HPDE6-E6E7 (cell line): Measurements from ENCODE around the gene OPRD1.
"Not testable (repeated sequence)": the region's sequence is repeated elsewhere in the genome, so short reads cannot be mapped to it uniquely, and the experiment has no call there.

Source experiments
- DNase-seq: peaks from one replicate; pipeline ENCODE4 v3.0.0; 2011; ENCODE audit warnings: missing footprints; ENCODE audit errors: extremely low spot score

The OPRD1 gene

DNA sequence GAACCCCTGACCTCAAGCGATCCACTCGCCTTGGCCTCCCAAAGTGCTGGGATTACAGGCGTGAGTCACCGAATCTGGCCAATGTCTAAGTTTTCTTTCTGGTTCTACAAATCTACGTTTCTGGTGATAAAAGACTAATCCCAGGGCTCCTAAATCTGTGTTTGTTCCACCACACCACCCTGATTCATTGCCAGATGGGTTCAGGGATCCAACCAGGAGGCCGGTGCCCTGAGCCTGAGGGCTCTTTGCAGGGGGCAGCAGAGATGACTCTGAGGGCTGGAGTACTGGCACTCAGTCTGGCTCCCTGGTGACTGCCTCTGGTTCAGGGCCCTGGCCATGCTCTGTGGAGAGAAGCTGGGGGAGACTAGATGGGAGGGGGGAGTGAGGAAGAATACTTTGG is 10.5 kb upstream of the OPRD1 start:
- DNase-seq = no peak

DNA sequence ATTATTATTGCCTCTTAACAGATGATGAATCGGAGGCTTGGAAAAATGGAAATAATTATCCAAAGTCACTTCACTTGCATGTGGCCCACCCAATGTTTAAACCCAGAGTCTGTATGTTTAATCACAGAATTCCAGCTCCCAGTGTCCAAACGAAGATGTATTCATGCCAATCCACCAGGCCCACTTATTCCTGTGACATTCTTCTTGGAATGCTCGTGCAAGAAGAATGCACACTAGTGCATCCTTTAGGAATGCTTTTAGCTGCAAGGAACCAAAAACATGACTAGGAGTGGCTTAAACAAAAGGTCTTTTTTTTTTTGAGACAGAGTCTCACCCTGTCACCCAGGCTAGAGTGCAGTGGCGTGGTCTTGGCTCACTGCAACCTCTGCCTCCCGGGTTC is 8.9 kb upstream of the OPRD1 start:
- DNase-seq = no peak

DNA sequence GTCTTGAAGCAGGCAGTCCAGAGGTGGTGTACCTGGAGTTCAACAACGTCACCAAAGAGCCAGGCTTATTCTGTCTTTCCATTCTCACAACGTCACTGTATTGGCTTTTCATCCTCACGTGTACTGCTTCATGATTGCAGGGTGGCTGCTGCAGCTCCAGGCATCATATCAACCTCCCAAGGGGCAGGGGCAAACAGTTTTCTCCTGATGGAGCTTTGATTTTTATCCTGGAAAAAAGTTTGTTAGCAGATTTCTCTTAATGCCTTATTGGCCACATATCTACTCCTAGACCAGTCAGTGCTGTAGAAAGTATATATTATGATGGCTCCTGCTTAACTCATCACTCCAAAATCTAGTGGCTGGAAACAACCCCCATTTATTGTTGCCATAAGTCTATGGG is 8.3 kb upstream of the OPRD1 start:
- DNase-seq = no peak

DNA sequence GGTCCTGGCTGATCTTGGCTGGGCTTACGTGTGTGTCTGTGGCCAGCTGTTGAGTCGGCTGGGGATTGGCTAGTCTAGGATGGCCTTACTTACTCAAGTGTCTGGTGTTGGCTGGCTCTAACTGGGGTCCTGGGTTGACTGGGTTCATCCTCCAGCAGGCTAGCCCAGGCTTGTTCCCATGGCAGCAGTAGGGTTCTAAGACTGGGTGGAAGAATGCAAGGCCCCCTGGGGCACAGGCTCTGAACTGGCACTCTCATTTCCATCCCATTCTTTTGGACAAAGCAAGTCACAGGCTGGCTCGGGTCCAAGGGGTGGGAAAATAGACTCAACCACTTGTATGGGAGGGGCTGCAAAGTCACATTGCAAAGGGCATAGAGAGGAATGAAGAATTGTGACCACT is 7.9 kb upstream of the OPRD1 start:
- no peak for DNase-seq

DNA sequence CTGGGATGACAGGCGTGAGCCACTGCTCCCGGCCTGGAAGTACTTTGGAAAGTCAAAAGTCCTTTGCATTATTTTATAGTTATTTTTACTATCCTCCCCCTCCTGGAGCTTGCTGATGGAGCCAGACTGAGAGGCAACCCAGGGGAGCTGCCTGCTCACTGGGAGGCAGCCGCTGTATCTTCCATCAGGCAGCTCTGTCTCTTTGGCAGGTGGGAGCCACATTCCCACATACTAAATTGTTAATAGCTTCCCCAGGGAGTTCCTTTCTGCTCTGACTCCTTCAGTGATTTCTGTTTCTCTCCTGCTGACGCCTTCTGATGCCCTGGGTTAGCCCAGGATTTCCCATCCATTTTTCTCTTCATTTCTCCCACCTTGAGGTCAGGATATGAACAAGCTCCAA is 4.9 kb upstream of the OPRD1 start:
- DNase-seq = no peak

DNA sequence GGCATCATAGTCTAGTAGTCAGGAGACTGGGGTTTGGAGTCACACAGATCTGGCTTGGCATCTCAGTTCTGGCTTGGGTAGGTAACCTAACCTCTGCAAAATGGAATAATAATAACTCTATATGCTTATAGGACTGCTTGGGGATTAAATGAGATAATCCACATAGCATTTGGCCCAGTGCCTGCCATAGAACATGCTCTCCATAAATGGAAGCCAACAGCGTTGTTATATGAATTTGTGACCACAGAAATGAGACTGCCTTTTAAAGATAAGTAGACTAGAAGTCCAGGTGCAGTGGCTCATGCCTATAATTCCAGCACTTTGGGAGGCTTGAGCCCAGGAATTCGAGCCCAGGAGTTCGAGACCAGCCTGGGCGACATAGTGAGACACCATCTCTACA is 4.0 kb upstream of the OPRD1 start:
- no peak for DNase-seq

DNA sequence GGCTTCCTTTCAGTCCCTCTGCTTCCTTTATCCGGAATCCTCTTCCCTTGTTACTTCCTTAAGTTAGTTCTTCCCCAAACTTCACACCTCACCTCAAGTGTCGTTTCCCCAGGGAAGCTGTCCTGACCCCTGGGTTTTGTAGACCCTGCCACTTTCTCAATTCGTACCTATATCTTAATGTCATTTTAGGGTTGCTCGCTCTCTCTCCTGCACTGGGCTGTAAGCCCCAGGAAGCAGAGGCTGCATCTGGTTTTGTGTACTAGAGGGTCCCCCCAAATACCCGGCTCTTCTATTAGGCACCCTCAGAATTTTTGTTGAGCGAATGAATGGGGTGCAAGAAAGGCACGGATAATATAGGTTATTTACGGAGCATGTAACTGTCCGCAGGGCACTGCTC is 603 bp upstream of the OPRD1 start:
- DNase-seq = no peak

DNA sequence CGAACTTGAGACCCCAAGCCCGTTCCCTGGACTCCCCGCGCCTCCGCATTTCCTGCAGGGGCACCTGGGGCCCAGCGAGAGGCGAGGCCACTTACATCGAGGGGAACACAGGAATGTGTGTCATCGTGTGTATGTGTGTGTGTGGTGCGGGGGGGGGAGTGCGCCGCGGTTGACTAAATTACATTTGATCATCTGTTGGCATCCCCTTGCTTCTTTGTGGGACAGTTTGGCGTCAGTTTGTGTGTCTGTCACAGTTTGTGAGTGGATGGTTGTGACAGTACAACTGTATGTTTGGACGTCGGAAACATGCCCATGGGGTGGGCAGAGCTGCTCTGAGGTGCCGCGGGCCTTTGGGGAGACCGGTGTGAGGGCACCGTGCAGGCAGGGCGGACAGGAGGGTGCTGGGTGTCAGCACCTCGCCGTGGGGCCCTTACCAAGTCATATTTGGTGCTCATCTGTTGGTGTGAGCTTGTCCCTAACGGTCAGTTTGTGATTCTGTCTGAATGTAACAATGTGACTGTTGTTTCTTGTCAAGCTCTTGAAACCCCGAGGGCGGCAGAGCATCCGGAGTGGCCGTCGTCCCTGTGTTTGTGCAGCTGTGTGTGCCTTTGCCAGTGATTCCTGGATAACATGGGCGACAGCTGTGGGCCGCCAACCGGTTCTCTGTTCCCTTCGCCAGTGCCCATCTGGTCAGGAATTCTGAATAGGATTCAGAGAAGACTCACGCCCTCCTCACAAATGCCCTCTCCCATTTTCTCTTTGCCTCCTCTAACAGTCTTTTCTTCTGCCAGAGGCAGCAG is 899 bp downstream of the OPRD1 start:
- no peak for DNase-seq

DNA sequence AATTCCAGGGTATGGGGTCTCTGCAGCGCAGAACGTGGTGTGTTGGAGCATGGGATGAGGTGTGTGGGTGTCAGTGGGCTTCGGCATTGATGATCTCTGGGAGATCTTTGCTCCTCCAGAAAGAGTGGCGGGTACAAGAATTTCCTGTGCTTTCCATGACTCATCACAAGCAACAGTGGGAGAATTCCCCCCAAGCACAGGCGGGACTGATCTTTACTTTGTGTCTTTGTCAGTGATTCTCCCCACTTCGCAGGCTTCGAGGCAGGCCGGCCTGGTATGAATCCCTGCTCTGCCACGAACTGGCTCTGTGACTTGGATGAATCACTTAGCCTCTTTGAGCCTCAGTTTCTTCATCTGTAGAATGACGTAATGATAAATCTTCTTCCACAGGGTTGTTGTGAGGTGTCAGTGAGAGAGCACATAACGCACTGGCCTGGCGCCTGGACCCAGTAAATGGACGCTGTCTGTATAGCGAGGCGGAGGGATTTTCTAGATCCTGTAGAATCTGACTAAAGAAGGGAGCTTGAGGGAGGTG is 2.0 kb downstream of the OPRD1 start:
- DNase-seq = no peak

DNA sequence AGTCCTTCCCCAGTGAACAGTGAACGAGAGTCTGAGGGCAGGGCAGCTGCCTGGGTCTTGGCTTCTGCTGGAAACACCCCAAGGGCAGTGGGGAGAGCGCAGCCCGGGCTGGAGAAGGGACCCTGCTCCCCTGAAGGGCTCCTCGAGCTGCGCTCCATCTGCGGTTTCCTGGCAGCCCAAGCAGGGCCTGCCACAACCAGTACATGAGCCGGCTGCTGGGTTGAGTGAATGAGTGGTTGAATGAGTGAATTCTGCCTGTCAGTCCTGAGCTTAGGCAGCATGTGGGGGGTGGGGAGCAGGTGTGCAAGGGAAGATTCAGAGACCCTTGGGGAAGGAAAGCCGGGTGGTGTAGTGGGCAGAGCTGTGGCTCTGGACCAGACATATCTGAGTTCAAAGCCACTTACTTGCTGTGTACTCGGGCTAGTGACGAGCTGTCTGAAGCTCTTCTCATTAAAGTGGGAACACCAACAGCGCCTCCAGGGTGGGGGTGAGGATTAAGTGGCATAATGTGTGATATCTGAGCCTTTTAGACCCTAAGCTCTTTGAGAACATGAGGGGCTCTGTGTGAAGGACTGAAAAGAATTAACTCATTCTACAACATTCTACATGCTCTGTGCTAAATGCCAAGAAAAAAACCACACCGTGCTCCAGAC is 3.7 kb downstream of the OPRD1 start:
- DNase-seq = no peak

DNA sequence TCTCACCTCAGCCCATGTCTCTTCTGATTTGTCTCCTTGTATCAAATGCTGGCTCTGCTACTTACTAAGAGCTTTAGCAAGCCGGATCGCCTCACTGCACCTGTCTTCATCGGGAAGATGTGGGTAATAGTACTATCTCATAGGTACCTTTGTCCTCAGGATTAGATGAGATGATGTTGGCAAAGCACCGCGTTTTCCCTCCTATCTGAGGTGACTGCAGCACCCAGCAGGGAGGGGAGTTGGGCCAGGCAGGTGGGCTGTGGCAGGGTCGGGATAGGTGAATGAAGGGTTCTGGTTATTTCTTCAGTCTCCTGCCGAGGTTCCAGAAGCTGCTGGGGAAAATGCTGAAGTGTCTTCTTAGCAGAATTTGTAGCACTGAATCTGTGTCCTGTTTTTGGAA is 5.2 kb downstream of the OPRD1 start:
- DNase-seq = no peak

DNA sequence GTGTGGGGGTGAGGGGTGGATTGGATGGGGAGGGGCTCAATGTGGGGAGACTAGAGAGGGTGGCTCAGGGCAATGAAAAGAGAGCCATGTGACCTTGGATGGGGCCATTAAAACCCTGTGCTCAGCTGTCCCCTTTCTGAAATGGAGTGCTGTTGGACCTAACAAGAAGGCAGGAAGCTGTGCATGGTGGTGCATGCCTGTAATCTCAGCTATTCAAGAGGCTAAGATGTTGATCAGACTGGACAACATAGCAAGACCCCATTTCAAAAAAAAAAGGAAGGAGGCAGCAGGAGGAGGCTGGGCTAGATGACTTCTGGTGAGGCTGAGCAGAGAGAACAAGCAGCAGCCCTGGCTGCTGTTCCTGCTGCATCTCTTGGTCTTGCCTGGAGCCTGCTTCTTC is 7.0 kb downstream of the OPRD1 start:
- DNase-seq = no peak

DNA sequence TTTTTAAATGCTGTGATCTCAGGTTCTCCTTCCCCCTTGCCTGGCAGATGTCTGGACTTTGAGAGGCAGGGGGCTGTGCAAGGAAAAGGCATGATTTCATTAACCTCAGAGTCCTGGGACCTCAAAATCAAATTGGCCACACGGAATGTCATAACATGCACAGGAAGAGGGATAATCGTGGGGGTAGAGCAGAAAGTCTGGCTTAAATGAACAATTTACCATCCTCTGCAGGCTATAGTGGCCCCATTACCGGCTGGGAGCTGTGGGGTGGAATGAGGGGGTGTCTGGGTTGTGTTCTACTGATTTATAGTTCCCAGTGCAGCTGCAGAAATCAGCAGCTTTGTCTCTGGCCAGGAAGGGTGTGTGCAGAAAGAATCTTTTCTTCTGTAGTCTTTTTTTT is 10.8 kb downstream of the OPRD1 start:
- DNase-seq = no peak

DNA sequence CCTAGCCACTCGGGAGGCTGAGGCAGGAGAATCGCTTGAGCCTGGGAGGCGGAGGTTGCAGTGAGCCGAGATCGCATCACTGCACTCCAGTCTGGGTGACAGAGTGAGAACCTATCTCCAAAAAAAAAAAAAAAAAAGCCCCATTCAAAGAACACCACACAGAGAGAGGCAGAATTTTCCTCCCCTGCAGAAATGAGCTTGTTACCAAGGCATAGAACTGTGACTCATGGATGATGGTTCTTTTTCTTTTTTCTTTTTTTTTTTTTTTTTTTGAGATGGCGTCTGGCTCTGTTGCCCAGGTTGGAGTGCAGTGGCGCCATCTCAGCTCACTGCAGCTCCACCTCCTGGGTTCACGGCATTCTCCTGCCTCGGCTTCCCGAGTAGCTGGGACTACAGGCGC is 12.1 kb downstream of the OPRD1 start:
- DNase-seq = not testable (repeated sequence)

DNA sequence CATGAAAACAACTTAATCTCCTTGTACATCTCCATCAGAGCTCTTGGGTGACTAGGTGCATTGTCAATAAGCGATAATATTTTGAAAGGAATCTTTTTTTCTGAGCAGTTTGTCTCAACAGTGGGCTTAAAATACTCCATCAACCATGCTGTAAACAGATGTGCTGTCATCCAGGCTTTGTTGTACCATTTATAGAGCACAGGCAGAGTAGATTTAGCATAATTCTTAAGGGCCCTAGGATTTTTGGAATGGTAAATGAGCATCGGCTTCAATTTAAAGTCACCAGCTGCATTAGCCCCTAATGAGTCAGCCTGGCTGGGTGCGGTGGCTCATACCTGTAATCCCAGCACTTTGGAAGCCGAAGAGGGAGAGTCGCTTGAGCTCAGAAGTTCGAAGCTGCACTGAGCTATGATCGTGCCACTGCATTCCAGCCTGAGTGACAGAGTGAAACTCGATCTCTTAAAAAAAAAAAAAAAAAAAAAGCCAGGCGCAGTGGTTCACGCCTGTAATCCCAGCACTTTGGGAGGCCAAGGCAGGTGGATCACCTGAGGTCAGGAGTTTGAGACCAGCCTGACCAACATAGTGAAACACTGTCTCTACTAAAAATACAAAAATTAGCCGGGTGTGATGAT is 16.4 kb downstream of the OPRD1 start:
- DNase-seq = not testable (repeated sequence)

DNA sequence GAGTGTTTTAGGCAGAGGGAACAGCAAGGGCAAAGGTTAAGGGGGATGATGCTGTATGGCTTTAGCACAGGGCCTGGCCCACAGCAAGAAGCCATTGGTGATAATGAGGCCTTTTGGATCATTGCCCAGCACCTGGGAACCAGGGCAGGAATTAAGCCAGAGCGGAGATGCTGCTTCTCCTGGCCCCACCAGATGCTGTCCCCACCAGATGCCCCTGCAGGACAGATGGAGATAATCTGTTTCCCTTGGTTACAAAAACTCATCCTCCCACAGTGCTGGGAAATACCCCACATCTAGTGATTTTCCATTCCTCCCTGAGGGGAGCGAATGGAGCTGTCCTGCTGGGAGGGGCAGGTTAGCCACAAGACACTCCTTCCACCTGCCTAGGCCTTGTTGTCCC is 18.8 kb downstream of the OPRD1 start:
- DNase-seq = no peak

DNA sequence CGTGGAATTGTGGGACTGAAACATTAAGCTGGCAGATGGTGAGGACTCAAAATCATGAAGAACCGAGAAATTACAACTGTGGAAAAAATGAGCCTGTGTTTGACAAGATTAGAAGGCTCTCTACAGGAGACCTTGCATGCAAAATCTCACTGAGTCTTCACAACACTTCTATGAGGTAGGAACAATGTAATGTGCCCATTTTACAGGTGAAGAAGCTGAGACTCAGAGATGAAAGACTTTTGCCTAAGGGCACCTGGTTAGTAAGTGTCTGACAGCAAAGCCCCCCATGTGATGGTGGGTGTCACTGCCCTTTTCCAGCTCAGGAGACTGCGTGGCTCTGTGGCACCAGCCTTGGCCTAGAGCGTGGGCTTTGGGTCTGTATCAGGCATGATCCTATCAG is 21.0 kb downstream of the OPRD1 start:
- no peak for DNase-seq

DNA sequence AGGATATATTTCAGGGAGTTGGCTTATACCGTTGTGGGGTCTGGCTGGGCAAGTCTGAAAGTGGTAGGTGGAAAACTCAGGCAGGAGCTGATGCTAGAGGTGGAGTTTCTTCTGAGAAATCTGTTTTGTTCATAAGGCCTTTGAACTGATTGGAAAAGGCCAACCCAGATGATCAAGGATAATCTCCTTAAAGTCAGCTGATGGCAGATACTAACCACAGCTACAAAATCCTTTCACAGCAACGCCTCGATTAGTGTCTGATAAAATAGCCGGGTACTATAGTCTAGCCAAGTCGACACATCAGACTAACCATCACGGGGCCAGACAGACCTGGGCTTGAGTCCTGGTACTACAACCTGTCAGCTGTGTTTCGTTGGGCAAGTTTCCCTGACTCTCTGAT is 21.4 kb downstream of the OPRD1 start:
- DNase-seq = no peak

DNA sequence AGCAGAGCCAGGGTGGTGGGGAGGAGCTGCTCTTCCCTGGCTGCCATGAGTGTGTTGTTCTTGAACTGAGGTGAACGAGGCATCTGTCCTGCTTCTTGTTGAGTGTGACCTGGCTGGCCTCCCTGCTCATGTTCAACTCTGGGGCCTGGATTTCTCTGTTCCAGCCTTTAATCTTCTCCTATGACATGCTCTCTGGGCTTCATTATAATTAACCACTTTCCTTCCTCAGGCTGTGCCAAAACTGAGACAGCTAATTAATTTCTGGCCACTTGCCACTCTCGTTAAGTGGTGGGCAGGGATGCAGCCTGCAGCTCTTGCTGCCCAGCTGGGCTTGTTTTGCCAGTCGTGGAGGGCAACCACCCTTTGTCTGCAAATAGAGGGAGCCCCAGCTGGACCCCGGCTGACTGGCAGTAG is 23.3 kb downstream of the OPRD1 start:
- no peak for DNase-seq

DNA sequence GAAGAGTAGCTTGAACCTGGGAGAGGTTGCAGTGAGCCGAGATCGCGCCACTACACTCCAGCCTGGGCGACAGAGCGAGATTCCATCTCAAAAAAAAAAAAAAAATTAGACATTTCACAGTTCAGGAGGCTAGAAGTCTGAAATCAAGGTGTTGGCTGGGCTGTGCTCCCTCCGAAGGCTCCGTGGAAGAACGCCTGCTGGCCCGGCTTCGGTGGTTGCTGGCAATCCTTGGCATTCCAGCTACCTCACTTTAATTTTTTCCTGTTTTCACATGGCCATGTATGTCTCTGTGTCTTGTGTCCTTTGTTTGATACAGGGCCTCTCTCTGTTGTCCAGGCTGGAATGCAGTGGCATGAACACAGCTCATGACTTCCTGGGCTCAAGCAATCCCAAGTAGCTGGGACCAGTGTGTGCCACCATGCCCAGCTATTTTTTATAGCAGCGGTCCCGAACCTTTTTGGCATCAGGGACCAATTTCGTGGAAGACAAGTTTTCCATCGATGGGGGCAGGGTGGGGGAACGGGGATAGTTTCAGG is 24.5 kb downstream of the OPRD1 start:
- no peak for DNase-seq

DNA sequence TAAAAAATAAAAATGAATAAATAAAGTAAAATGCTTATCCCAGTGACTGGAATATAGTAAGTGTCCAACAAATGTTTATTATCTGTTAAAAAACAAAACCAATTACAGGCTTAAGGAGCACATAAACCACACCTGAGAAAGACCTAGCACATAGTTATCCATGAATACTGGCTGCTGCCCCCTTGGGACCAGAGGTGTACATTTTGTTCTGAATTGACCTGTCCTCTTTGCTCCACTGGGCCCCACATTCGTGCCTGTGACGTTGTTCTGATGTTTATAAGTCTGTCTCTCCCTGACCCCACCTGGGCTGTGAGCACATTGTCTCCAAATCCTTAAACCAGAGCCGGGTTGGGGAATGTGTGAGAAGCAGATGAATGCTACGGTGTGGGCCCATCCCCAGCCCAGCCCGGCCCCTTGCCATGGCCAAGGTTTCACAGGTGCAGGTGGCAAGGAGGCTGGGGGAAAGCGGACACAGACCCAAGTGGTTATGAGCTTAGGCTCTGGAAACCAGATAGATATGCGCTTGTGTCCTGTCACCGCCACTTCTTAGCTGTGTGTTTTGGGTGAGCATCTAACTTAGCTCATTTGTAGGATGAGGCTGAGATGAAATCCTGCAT is 29.1 kb downstream of the OPRD1 start:
- no peak for DNase-seq
